Neural progenitor cell (in vitro differentiated cells): Measurements from ENCODE around the gene UVSSA.

ENCODE experiments used
- EZH2 ChIP-seq: fragments of 200-600 bp; sonication (generic); IDR thresholded peaks from 2 replicates; pipeline ENCODE4 v1.6.1; 2017; ENCODE audit warnings: antibody characterized with exemption, mild to moderate bottlenecking, moderate library complexity
- EZH2phosphoT487 ChIP-seq: fragments of 200-600 bp; sonication (generic); IDR thresholded peaks from 2 replicates; pipeline ENCODE4 v1.6.1; 2017; ENCODE audit warnings: antibody characterized with exemption
- TF ChIP-seq, protein P1 (sequence below): fragments of 200-600 bp; sonication (generic); IDR thresholded peaks from 2 replicates; pipeline ENCODE4 v1.5.1; 2017; ENCODE audit warnings: antibody characterized with exemption, mild to moderate bottlenecking

DNA sequence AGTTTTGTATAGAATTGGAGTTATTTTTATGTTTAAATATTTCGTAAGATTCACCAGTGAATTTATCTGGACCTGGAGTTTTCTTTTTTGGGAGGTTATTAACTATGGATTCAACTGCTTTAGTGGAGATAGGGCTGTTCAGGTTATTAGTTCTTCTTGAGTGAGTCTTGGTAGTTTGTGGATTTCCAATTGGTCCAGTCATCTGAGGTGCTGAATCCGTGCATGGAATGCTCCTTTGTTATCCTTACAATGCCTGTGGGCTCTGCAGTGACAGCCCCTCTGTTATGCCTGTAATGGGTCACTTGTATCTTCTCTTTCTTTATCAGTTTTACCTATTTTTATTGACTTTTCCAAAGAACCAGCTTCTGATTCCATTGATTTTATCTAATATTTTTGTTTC lies 74.6 kb downstream of the UVSSA start:
- TF ChIP-seq, protein P1, sequence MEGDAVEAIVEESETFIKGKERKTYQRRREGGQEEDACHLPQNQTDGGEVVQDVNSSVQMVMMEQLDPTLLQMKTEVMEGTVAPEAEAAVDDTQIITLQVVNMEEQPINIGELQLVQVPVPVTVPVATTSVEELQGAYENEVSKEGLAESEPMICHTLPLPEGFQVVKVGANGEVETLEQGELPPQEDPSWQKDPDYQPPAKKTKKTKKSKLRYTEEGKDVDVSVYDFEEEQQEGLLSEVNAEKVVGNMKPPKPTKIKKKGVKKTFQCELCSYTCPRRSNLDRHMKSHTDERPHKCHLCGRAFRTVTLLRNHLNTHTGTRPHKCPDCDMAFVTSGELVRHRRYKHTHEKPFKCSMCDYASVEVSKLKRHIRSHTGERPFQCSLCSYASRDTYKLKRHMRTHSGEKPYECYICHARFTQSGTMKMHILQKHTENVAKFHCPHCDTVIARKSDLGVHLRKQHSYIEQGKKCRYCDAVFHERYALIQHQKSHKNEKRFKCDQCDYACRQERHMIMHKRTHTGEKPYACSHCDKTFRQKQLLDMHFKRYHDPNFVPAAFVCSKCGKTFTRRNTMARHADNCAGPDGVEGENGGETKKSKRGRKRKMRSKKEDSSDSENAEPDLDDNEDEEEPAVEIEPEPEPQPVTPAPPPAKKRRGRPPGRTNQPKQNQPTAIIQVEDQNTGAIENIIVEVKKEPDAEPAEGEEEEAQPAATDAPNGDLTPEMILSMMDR, result no peak
- TF ChIP-seq EZH2phosphoT487, result no peak
- no peak for TF ChIP-seq EZH2
